HepG2 (cell line): Measurements from ENCODE around the gene ABCC1. TPM values are rescaled to one million over a fixed set of nuclear protein-coding genes. Genes with fewer than 3 reads are reported as not detected.

Experiments
- HDAC2 ChIP-seq: sonication (generic); formaldehyde crosslinking; IDR thresholded peaks from 2 replicates; pipeline ENCODE4 v1.4.0; 2020; ENCODE audit warnings: missing genetic modification reagents
- TCF12 ChIP-seq, 2 experiments: fragments of 450-650 bp in 1 of 2; sonication (generic) in 1 of 2; formaldehyde crosslinking in 1 of 2; IDR thresholded peaks; 2 replicates each; pipeline versions ENCODE4 v1.6.1 to v1.8.0; 2017 to 2022; ENCODE audit warnings: antibody characterized with exemption in 1 of 2, mild to moderate bottlenecking in 1 of 2, missing genetic modification reagents in 1 of 2, moderate library complexity in 1 of 2
- UBTF ChIP-seq: sonication (generic); formaldehyde crosslinking; IDR thresholded peaks from 2 replicates; pipeline ENCODE4 v1.4.0; 2020; ENCODE audit warnings: mild to moderate bottlenecking, missing genetic modification reagents
- ZNF407 ChIP-seq: sonication (generic); formaldehyde crosslinking; IDR thresholded peaks from one replicate; pipeline ENCODE4 v1.5.1; 2020; ENCODE audit warnings: mild to moderate bottlenecking, missing genetic modification reagents; ENCODE audit errors: not compliant biosample characterization
- ZSCAN20 ChIP-seq: sonication (generic); formaldehyde crosslinking; IDR thresholded peaks from 2 replicates; pipeline ENCODE4 v1.4.0; 2020; ENCODE audit warnings: missing genetic modification reagents, mild to moderate bottlenecking, borderline replicate concordance
- polyA plus RNA-seq, 8 experiments: library from polyadenylated mRNA; depleted of rRNA in 3 of 8; stranded (reverse) in 7 of 8; unstranded in 1 of 8; fragments of >200 nt; fragmentation: Illumina TruSeq in 4 of 8; extraction: Trizol in 4 of 8; gene quantifications; 2 replicates each; pipeline versions ENCODE4 v1.2.1 to v1.2.3, GENCODE V29; 2011 to 2016; ENCODE audit warnings: low read depth in 4 of 8, missing spikeins in 1 of 8, mixed read lengths in 1 of 8; ENCODE audit not compliant: insufficient read depth in 1 of 8
- total RNA-seq, 5 experiments: library from RNA; depleted of rRNA; stranded (reverse); fragments of >200 nt; fragmentation: Illumina TruSeq; extraction: Trizol; gene quantifications; 2 replicates each; pipeline ENCODE4 v1.2.3, GENCODE V29; 2016; ENCODE audit warnings: low read depth in 1 of 5
- TF ChIP-seq, protein P1 (sequence below): sonication (generic); formaldehyde crosslinking; IDR thresholded peaks from 2 replicates; pipeline ENCODE4 v1.4.0; 2020; ENCODE audit warnings: missing genetic modification reagents, low read depth, mild to moderate bottlenecking, borderline replicate concordance
- TF ChIP-seq, protein P2 (sequence below): sonication (generic); formaldehyde crosslinking; IDR thresholded peaks from 2 replicates; pipeline ENCODE4 v1.9.0; 2021; ENCODE audit warnings: mild to moderate bottlenecking, missing genetic modification reagents

Gene ABCC1
- total and polyA plus RNA-seq, 2 of the 13 experiments (the other 11 are each of a cell fraction or from before 2014, with no cell fraction given), result 13.0 to 30.6 TPM

- TF ChIP-seq, protein P1, sequence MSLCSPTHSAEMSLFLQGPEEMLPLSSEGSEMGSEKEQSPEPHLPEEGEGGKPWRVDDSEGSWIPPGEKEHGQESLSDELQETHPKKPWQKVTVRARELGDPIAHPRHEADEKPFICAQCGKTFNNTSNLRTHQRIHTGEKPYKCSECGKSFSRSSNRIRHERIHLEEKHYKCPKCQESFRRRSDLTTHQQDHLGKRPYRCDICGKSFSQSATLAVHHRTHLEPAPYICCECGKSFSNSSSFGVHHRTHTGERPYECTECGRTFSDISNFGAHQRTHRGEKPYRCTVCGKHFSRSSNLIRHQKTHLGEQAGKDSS (CRISPR knock-in tag), result no peak; the same call in 1 of the 2 replicates
- TF ChIP-seq UBTF (peak; percentile 44), TCF12 (IDR thresholded peaks at IDR 0.05) (no peak), TCF12 (CRISPR knock-in tag; IDR thresholded peaks at IDR 0.05) (0 out of 2 replicates have a peak, but pooled peaks have one; percentile 32), ZSCAN20 (CRISPR knock-in tag) (no peak), ZNF407 (no peak), HDAC2 (CRISPR knock-in tag) (no peak)
- TF ChIP-seq, protein P2, sequence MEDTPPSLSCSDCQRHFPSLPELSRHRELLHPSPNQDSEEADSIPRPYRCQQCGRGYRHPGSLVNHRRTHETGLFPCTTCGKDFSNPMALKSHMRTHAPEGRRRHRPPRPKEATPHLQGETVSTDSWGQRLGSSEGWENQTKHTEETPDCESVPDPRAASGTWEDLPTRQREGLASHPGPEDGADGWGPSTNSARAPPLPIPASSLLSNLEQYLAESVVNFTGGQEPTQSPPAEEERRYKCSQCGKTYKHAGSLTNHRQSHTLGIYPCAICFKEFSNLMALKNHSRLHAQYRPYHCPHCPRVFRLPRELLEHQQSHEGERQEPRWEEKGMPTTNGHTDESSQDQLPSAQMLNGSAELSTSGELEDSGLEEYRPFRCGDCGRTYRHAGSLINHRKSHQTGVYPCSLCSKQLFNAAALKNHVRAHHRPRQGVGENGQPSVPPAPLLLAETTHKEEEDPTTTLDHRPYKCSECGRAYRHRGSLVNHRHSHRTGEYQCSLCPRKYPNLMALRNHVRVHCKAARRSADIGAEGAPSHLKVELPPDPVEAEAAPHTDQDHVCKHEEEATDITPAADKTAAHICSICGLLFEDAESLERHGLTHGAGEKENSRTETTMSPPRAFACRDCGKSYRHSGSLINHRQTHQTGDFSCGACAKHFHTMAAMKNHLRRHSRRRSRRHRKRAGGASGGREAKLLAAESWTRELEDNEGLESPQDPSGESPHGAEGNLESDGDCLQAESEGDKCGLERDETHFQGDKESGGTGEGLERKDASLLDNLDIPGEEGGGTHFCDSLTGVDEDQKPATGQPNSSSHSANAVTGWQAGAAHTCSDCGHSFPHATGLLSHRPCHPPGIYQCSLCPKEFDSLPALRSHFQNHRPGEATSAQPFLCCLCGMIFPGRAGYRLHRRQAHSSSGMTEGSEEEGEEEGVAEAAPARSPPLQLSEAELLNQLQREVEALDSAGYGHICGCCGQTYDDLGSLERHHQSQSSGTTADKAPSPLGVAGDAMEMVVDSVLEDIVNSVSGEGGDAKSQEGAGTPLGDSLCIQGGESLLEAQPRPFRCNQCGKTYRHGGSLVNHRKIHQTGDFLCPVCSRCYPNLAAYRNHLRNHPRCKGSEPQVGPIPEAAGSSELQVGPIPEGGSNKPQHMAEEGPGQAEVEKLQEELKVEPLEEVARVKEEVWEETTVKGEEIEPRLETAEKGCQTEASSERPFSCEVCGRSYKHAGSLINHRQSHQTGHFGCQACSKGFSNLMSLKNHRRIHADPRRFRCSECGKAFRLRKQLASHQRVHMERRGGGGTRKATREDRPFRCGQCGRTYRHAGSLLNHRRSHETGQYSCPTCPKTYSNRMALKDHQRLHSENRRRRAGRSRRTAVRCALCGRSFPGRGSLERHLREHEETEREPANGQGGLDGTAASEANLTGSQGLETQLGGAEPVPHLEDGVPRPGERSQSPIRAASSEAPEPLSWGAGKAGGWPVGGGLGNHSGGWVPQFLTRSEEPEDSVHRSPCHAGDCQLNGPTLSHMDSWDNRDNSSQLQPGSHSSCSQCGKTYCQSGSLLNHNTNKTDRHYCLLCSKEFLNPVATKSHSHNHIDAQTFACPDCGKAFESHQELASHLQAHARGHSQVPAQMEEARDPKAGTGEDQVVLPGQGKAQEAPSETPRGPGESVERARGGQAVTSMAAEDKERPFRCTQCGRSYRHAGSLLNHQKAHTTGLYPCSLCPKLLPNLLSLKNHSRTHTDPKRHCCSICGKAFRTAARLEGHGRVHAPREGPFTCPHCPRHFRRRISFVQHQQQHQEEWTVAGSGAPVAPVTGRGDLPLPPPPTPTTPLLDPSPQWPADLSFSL (CRISPR knock-in tag), result no peak
These were observed at the start of gene ABCC1 (continued) for GRCh38 chr16:15949210-15950160.
